HepG2 (cell line): ENCODE measurements around the gene SKIC2. TPM values are rescaled to one million over a fixed set of nuclear protein-coding genes. Genes with fewer than 3 reads are reported as not detected.

ENCODE experiments used
- ATAC-seq: fragments of 200-7000 bp; cut with Tn5 transposase; 3 replicates; pipeline ENCODE4 v1.9.1; 2020; ENCODE audit warnings: mild to moderate bottlenecking, moderate library complexity
- BruUV-seq: library from RNA; stranded (reverse); fragments of 400-500 nt; replicated peaks from 2 replicates; lab custom pipeline; 2021; lab: Mats Ljungman, UMichigan
- CTCF ChIA-PET: fragments of 300-600 bp; formaldehyde crosslinking; extraction: SDS; loops from one replicate; lab custom pipeline; 2021; ENCODE audit warnings: low total read pairs, inconsistent platforms, low intra/inter-chr PET ratio; lab: Yijun Ruan, JAX
- POLR2A ChIA-PET: fragments of 350-600 bp; sonication (Branson Sonifier 250); formaldehyde crosslinking; loops from one replicate; lab custom pipeline; 2020; ENCODE audit warnings: antibody characterized with exemption, inconsistent platforms; lab: Yijun Ruan, JAX
- DNase-seq: peaks from one replicate; pipeline ENCODE4 v3.0.0-alpha.2; 2015; ENCODE audit warnings: low spot score
- FAIRE-seq: peaks from 3 replicates; lab custom pipeline; 2011; peaks lifted over from hg19 to GRCh38; lab: Jason Lieb, UNC
- H2AFZ ChIP-seq: one replicate; pipeline ENCODE4 v1.6.1; 2011; ENCODE audit warnings: low read length, inconsistent platforms
- H3K27ac ChIP-seq: fragments of 300-600 bp; 3 replicates; pipeline ENCODE4 v1.8.0; 2011; ENCODE audit warnings: mixed run types, mild to moderate bottlenecking, mixed read lengths, low read length, inconsistent platforms; ENCODE audit not compliant: insufficient read depth; ENCODE audit errors: extremely low read length
- H3K27me3 ChIP-seq, 2 experiments: fragments of 200-600 bp in 1 of 2; 2 replicates in 1 of 2; 3 replicates in 1 of 2; pipeline versions ENCODE4 v1.6.0 to v1.8.0; 2011; ENCODE audit warnings: low read length in 2 of 2, mild to moderate bottlenecking in 2 of 2, moderate library complexity in 2 of 2, inconsistent platforms in 1 of 2; ENCODE audit not compliant: insufficient read depth in 2 of 2, control insufficient read depth in 1 of 2
- H3K36me3 ChIP-seq, 2 experiments: fragments of 200-600 bp in 1 of 2; replicated peaks in 1 of 2; 2 replicates in 1 of 2; 3 replicates in 1 of 2; pipeline versions ENCODE4 v1.5.1 to v1.8.0; 2011; ENCODE audit warnings: low read length in 2 of 2, inconsistent platforms in 1 of 2; ENCODE audit not compliant: insufficient read depth in 2 of 2, control insufficient read depth in 1 of 2
- H3K4me1 ChIP-seq: 2 replicates; pipeline ENCODE4 v1.5.1; 2012; ENCODE audit warnings: low read length, inconsistent platforms; ENCODE audit not compliant: insufficient read depth
- H3K4me2 ChIP-seq: 2 replicates; pipeline ENCODE4 v1.6.0; 2011; ENCODE audit warnings: low read depth, low read length, inconsistent platforms
- H3K4me3 ChIP-seq, 3 experiments: fragments of 200-600 bp in 1 of 3; sonication (generic), shearing (Covaris generic) in 1 of 3; replicated peaks in 1 of 3; 2 replicates each; pipeline ENCODE4 v1.5.1; 2011 to 2016; ENCODE audit warnings: low read length in 3 of 3, inconsistent platforms in 2 of 3, low read depth in 2 of 3, mild to moderate bottlenecking in 2 of 3, control low read depth in 1 of 3, mixed read lengths in 1 of 3; ENCODE audit not compliant: insufficient read depth in 1 of 3
- H3K79me2 ChIP-seq: one replicate; pipeline ENCODE4 v1.6.1; 2011; ENCODE audit warnings: low read length, inconsistent platforms; ENCODE audit not compliant: insufficient read depth
- H3K9ac ChIP-seq: 2 replicates; pipeline ENCODE4 v1.6.0; 2011; ENCODE audit warnings: mild to moderate bottlenecking, low read depth, low read length, inconsistent platforms; ENCODE audit not compliant: insufficient read depth
- H3K9me3 ChIP-seq: 2 replicates; pipeline ENCODE4 v1.5.1; 2012; ENCODE audit warnings: mild to moderate bottlenecking, low read length
- H4K20me1 ChIP-seq: 2 replicates; pipeline ENCODE4 v1.6.0; 2011; ENCODE audit warnings: inconsistent platforms, mild to moderate bottlenecking, low read length, moderate library complexity; ENCODE audit not compliant: insufficient read depth
- ADNP ChIP-seq: sonication (generic); formaldehyde crosslinking; IDR thresholded peaks from 2 replicates; pipeline ENCODE4 v1.4.0; 2020; ENCODE audit warnings: missing genetic modification reagents
- CCAR2 ChIP-seq: fragments of 200-400 bp; formaldehyde crosslinking; optimal IDR thresholded peaks from 2 replicates; pipeline ENCODE3; 2018; ENCODE audit warnings: low read depth, mild to moderate bottlenecking, low read length, moderate library complexity
- ETV5 ChIP-seq: IDR thresholded peaks from 2 replicates; pipeline ENCODE4 v1.6.1; 2018; ENCODE audit warnings: missing biosample characterization, missing genetic modification reagents, inconsistent platforms, borderline replicate concordance
- FOXK1 ChIP-seq: sonication (generic); formaldehyde crosslinking; IDR thresholded peaks from 2 replicates; pipeline ENCODE4 v1.4.0; 2020; ENCODE audit warnings: low read depth, missing genetic modification reagents, borderline replicate concordance
- KMT2A ChIP-seq: sonication (generic); formaldehyde crosslinking; IDR thresholded peaks from 2 replicates; pipeline ENCODE4 v1.4.0; 2020; ENCODE audit warnings: missing genetic modification reagents
- MNT ChIP-seq: fragments of 450-650 bp; IDR thresholded peaks from 2 replicates; pipeline ENCODE4 v1.6.1; 2016
- POLR2AphosphoS5 ChIP-seq: IDR thresholded peaks from 2 replicates; pipeline ENCODE4 v1.6.1; 2012; ENCODE audit warnings: low read depth, low read length
- PTBP1 ChIP-seq: fragments of 200-400 bp; formaldehyde crosslinking; IDR thresholded peaks from 2 replicates; pipeline ENCODE4 v1.6.1; 2018; ENCODE audit warnings: low read length, low read depth; ENCODE audit not compliant: poor library complexity, severe bottlenecking
- RBFOX2 ChIP-seq: fragments of 200-400 bp; formaldehyde crosslinking; IDR thresholded peaks from 2 replicates; pipeline ENCODE4 v1.6.1; 2017; ENCODE audit warnings: low read depth, mild to moderate bottlenecking, low read length
- TBX2 ChIP-seq: sonication (generic); formaldehyde crosslinking; IDR thresholded peaks from 2 replicates; pipeline ENCODE4 v1.5.0; 2020; ENCODE audit warnings: missing genetic modification reagents, mild to moderate bottlenecking, borderline replicate concordance
- ZFP36L2 ChIP-seq: sonication (generic); formaldehyde crosslinking; IDR thresholded peaks from 2 replicates; pipeline ENCODE4 v1.4.0; 2020; ENCODE audit warnings: missing genetic modification reagents
- ZNF20 ChIP-seq: sonication (generic); formaldehyde crosslinking; IDR thresholded peaks from 2 replicates; pipeline ENCODE4 v1.4.0; 2020; ENCODE audit warnings: mild to moderate bottlenecking, moderate library complexity, missing genetic modification reagents
- ZNF276 ChIP-seq: sonication (generic); formaldehyde crosslinking; IDR thresholded peaks from 2 replicates; pipeline ENCODE4 v1.4.0; 2020; ENCODE audit warnings: mild to moderate bottlenecking, low read depth, missing genetic modification reagents
- ZNF510 ChIP-seq: sonication (generic); formaldehyde crosslinking; IDR thresholded peaks from 2 replicates; pipeline ENCODE4 v1.4.0; 2020; ENCODE audit warnings: low read depth, mild to moderate bottlenecking, missing genetic modification reagents
- ZNF619 ChIP-seq: sonication (generic); formaldehyde crosslinking; IDR thresholded peaks from 2 replicates; pipeline ENCODE4 v1.4.0; 2020; ENCODE audit warnings: mild to moderate bottlenecking, missing genetic modification reagents
- WGBS: methylation state at CpG from one replicate; pipeline ENCODE4 v1.1.6; 2017; ENCODE audit warnings: low lambda C conversion rate; 5-methylcytosine and 5-hydroxymethylcytosine counted together
- in situ Hi-C: cut with HindIII; loops from 2 replicates; pipeline ENCODE4 v1.10.0; 2017; ENCODE audit warnings: low pct_unique_long_range_greater_than_20kb; ENCODE audit not compliant: extremely low pct_ligation_motif_present
- intact Hi-C: fragments of 100-400 bp; cut with micrococcal nuclease; formaldehyde crosslinking; loops from one replicate; pipeline ENCODE4 v1.10.0; 2022; ENCODE audit not compliant: unreplicated experiment
- polyA plus RNA-seq, 8 experiments: library from polyadenylated mRNA; depleted of rRNA in 3 of 8; stranded (reverse) in 7 of 8; unstranded in 1 of 8; fragments of >200 nt; fragmentation: Illumina TruSeq in 4 of 8; extraction: Trizol in 4 of 8; gene quantifications; 2 replicates each; pipeline versions ENCODE4 v1.2.1 to v1.2.3, GENCODE V29; 2011 to 2016; ENCODE audit warnings: low read depth in 4 of 8, missing spikeins in 1 of 8, mixed read lengths in 1 of 8; ENCODE audit not compliant: insufficient read depth in 1 of 8
- total RNA-seq, 5 experiments: library from RNA; depleted of rRNA; stranded (reverse); fragments of >200 nt; fragmentation: Illumina TruSeq; extraction: Trizol; gene quantifications; 2 replicates each; pipeline ENCODE4 v1.2.3, GENCODE V29; 2016; ENCODE audit warnings: low read depth in 1 of 5
- TF ChIP-seq, protein P1 (sequence below): sonication (generic); formaldehyde crosslinking; conservative IDR thresholded peaks from 2 replicates; pipeline ENCODE4 v1.4.0; 2020; ENCODE audit warnings: missing genetic modification reagents

The SKIC2 gene
- total and polyA plus RNA-seq, 2 of the 13 experiments (the other 11 are each of a cell fraction or from before 2014, with no cell fraction given), result 67.1 to 68.4 TPM

GRCh38 chr6:31969712-31970603, 11.0 kb downstream of the SKIC2 start:
- no peak for ATAC-seq
- Histone ChIP-seq H3K27me3 (no peaks in the 10 kb centered on the region; a peak in 1 of 5 replicates), H3K9me3 (no peaks in the 10 kb centered on the region), H3K9ac (0 out of 2 replicates have a peak overlapping the region, but pooled peaks have one; percentile 6), H2AFZ (no peak overlapping the region), H3K36me3 (peaks cover 35 to 55% of the 10 kb centered on the region in 2 experiments), H4K20me1 (no peaks in the 10 kb centered on the region), H3K27ac (peak overlapping the region; percentile 86), H3K79me2 (peaks cover 21% of the 10 kb centered on the region), H3K4me2 (0 out of 2 replicates have a peak overlapping the region, but pooled peaks have one; percentile 99), H3K4me3 (no peak overlapping the region), H3K4me1 (peaks cover 32% of the 10 kb centered on the region)
- no TSS peak for BruUV-seq
- 95% methylated on average over 17 of the region's 17 CpGs for WGBS
- intact Hi-C loops (no loop called here), in situ Hi-C loops (no loop called here)
- no peak for FAIRE-seq
- POLR2A ChIA-PET, result interaction anchor here (0.7 to 6.1 kb wide), 5 partner anchors 9 to 158 kb away, joined by 4 to 142 read pairs (median 31); partner anchors contain the start of genes ATF6B, CFB, NELFE and SKIC2
- CTCF ChIA-PET, result no interaction called here
- no peak for DNase-seq
- TF ChIP-seq KMT2A (CRISPR knock-in tag) (no peak), CCAR2 (no peak), ZNF20 (no peak), ETV5 (CRISPR knock-in tag) (no peak), MNT (no peak), RBFOX2 (peak; percentile 50; the same call in 1 of the 2 replicates), ADNP (CRISPR knock-in tag) (no peak), TBX2 (CRISPR knock-in tag) (no peak), ZNF619 (CRISPR knock-in tag) (no peak), PTBP1 (no peak), POLR2AphosphoS5 (0 out of 2 replicates have a peak, but pooled peaks have one; percentile 18), ZFP36L2 (CRISPR knock-in tag) (no peak), FOXK1 (CRISPR knock-in tag) (no peak), ZNF276 (no peak), ZNF510 (CRISPR knock-in tag) (no peak)
- TF ChIP-seq, protein P1, sequence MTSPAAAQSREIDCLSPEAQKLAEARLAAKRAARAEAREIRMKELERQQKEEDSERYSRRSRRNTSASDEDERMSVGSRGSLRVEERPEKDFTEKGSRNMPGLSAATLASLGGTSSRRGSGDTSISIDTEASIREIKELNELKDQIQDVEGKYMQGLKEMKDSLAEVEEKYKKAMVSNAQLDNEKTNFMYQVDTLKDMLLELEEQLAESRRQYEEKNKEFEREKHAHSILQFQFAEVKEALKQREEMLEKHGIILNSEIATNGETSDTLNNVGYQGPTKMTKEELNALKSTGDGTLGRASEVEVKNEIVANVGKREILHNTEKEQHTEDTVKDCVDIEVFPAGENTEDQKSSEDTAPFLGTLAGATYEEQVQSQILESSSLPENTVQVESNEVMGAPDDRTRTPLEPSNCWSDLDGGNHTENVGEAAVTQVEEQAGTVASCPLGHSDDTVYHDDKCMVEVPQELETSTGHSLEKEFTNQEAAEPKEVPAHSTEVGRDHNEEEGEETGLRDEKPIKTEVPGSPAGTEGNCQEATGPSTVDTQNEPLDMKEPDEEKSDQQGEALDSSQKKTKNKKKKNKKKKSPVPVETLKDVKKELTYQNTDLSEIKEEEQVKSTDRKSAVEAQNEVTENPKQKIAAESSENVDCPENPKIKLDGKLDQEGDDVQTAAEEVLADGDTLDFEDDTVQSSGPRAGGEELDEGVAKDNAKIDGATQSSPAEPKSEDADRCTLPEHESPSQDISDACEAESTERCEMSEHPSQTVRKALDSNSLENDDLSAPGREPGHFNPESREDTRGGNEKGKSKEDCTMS (CRISPR knock-in tag), result no peak
